Chondrocyte (in vitro differentiated cells): ENCODE data around the gene LAMA5. TPM values are rescaled to one million over a fixed set of nuclear protein-coding genes. Genes with fewer than 3 reads are reported as not detected.
A peak's percentile ranks its signal among the peaks of the same experiment; 100 is the strongest.

Source experiments
- DNase-seq: peaks from one replicate; pipeline ENCODE4 v3.0.0; 2021; ENCODE audit warnings: mixed read lengths, low spot score
- H3K27ac Mint-ChIP-seq: one replicate; pipeline ENCODE4 v1.8.0; 2021; ENCODE audit warnings: mild to moderate bottlenecking, moderate library complexity, mixed read lengths; ENCODE audit not compliant: unreplicated experiment
- H3K27me3 Mint-ChIP-seq: 2 replicates; pipeline ENCODE4 v1.8.0; 2021; ENCODE audit warnings: low read depth, mixed read lengths
- H3K36me3 Mint-ChIP-seq: 2 replicates; pipeline ENCODE4 v1.8.0; 2021; ENCODE audit warnings: low read depth, mixed read lengths
- H3K4me1 Mint-ChIP-seq: 2 replicates; pipeline ENCODE4 v1.8.0; 2021; ENCODE audit warnings: low read depth, mild to moderate bottlenecking, mixed read lengths
- H3K4me3 Mint-ChIP-seq: one replicate; pipeline ENCODE4 v1.8.0; 2021; ENCODE audit warnings: mild to moderate bottlenecking, moderate library complexity, mixed read lengths; ENCODE audit not compliant: unreplicated experiment
- H3K9me3 Mint-ChIP-seq: 2 replicates; pipeline ENCODE4 v1.8.0; 2021; ENCODE audit warnings: low read depth, mixed read lengths
- CTCF ChIP-seq: fragments of 200-600 bp; sonication (generic); IDR thresholded peaks from 2 replicates; pipeline ENCODE4 v1.5.0; 2021; ENCODE audit warnings: antibody characterized with exemption, mild to moderate bottlenecking, moderate library complexity
- total RNA-seq: library from RNA; stranded (reverse); gene quantifications from 3 replicates; pipeline ENCODE4 v1.2.1, GENCODE V29; 2021

The LAMA5 gene
- total RNA-seq, 1 donor from 2014 or later: 368 TPM

- Mint-ChIP-seq H3K4me3 (no peak overlapping the region), H3K27ac (no peak overlapping the region), H3K36me3 (peaks cover 25% of the 10 kb centered on the region), H3K4me1 (no peaks in the 10 kb centered on the region), H3K27me3 (no peaks in the 10 kb centered on the region), H3K9me3 (no peaks in the 10 kb centered on the region)
- DNase-seq: no peak
- TF ChIP-seq CTCF: no peak
Observed at GRCh38 chr20:62285722-62286121, 81.4 kb downstream of the LAMA5 start.

GRCh38 chr20:62285151-62285550 is 82.0 kb downstream of the LAMA5 start:
- DNase-seq: no peak
- Mint-ChIP-seq H3K4me3 (no peak overlapping the region), H3K36me3 (peaks cover 25% of the 10 kb centered on the region), H3K27me3 (no peaks in the 10 kb centered on the region), H3K4me1 (no peaks in the 10 kb centered on the region), H3K9me3 (no peaks in the 10 kb centered on the region), H3K27ac (no peak overlapping the region)
- no peak for TF ChIP-seq CTCF

GRCh38 chr20:62284448-62284847 is 82.7 kb downstream of the LAMA5 start:
- Mint-ChIP-seq H3K9me3 (no peaks in the 10 kb centered on the region), H3K27ac (peak overlapping the region; percentile 22), H3K27me3 (no peaks in the 10 kb centered on the region), H3K4me1 (no peaks in the 10 kb centered on the region), H3K4me3 (no peak overlapping the region), H3K36me3 (peaks cover 27% of the 10 kb centered on the region)
- no peak for DNase-seq
- no peak for TF ChIP-seq CTCF

- no peak overlapping the region for H3K27ac Mint-ChIP-seq
- H3K27me3 Mint-ChIP-seq: no peaks in the 10 kb centered on the region
- H3K4me3 Mint-ChIP-seq: no peak overlapping the region
- TF ChIP-seq CTCF: no peak
- no peaks in the 10 kb centered on the region for H3K4me1 Mint-ChIP-seq
- no peaks in the 10 kb centered on the region for H3K9me3 Mint-ChIP-seq
- no peak for DNase-seq
- peaks cover 29% of the 10 kb centered on the region for H3K36me3 Mint-ChIP-seq
Observed at GRCh38 chr20:62282877-62283503, 84.1 kb downstream of the LAMA5 start.

- H3K9me3 Mint-ChIP-seq: no peaks in the 10 kb centered on the region
- H3K36me3 Mint-ChIP-seq: peaks cover 30% of the 10 kb centered on the region
- no peak for TF ChIP-seq CTCF
- no peaks in the 10 kb centered on the region for H3K27me3 Mint-ChIP-seq
- no peak overlapping the region for H3K4me3 Mint-ChIP-seq
- no peaks in the 10 kb centered on the region for H3K4me1 Mint-ChIP-seq
- DNase-seq: no peak
- no peak overlapping the region for H3K27ac Mint-ChIP-seq
Observed at GRCh38 chr20:62282103-62282502, 85.0 kb downstream of the LAMA5 start.
